Caco-2 (cell line): ENCODE measurements around the gene TMEM89. TPM values are rescaled to one million over a fixed set of nuclear protein-coding genes. Genes with fewer than 3 reads are reported as not detected.

Experiments
- BruUV-seq: library from RNA; stranded (reverse); fragments of 400-500 nt; replicated peaks from 2 replicates; lab custom pipeline; 2021; lab: Mats Ljungman, UMichigan
- CTCF ChIA-PET: fragments of 300-600 bp; sonication (Branson Sonifier 250); formaldehyde crosslinking; loops from one replicate; lab custom pipeline; 2022; ENCODE audit warnings: antibody characterized with exemption; lab: Charles Lee
- POLR2A ChIA-PET: fragments of 300-600 bp; sonication (Branson Sonifier 250); formaldehyde crosslinking; loops from one replicate; lab custom pipeline; 2022; ENCODE audit warnings: antibody characterized with exemption; lab: Charles Lee
- DNase-seq, 2 experiments: peaks; one replicate each; pipeline versions ENCODE4 v3.0.0 to v3.0.0-alpha.2; 2020 to 2022
- H3K27me3 ChIP-seq: replicated peaks from 2 replicates; pipeline ENCODE4 v1.6.0; 2011; ENCODE audit warnings: low read length; ENCODE audit not compliant: control insufficient read depth, insufficient read depth
- H3K36me3 ChIP-seq: 2 replicates; pipeline ENCODE4 v1.5.1; 2011; ENCODE audit warnings: low read length; ENCODE audit not compliant: control insufficient read depth, insufficient read depth
- H3K4me1 ChIP-seq: fragments of 250-450 bp; sonication (Bioruptor Pico); 2 replicates; pipeline ENCODE4 v1.5.1; 2020; ENCODE audit warnings: mild to moderate bottlenecking
- H3K4me3 ChIP-seq: 2 replicates; pipeline ENCODE4 v1.5.1; 2011; ENCODE audit warnings: low read depth, mild to moderate bottlenecking, control low read depth, low read length
- H3K9me3 ChIP-seq: fragments of 250-450 bp; sonication (Bioruptor Pico); 2 replicates; pipeline ENCODE4 v1.5.1; 2020; ENCODE audit warnings: mild to moderate bottlenecking, moderate library complexity
- H3K27ac Mint-ChIP-seq: one replicate; pipeline ENCODE4 v1.8.0; 2022; ENCODE audit warnings: mixed read lengths; ENCODE audit not compliant: unreplicated experiment
- H3K27me3 Mint-ChIP-seq: one replicate; pipeline ENCODE4 v1.8.0; 2022; ENCODE audit warnings: mixed read lengths; ENCODE audit not compliant: insufficient read depth, unreplicated experiment
- H3K36me3 Mint-ChIP-seq: one replicate; pipeline ENCODE4 v1.8.0; 2022; ENCODE audit warnings: mild to moderate bottlenecking, mixed read lengths; ENCODE audit not compliant: insufficient read depth, unreplicated experiment
- H3K4me1 Mint-ChIP-seq: one replicate; pipeline ENCODE4 v1.8.0; 2022; ENCODE audit warnings: low read depth, mixed read lengths; ENCODE audit not compliant: unreplicated experiment
- H3K4me3 Mint-ChIP-seq: one replicate; pipeline ENCODE4 v1.8.0; 2022; ENCODE audit warnings: mild to moderate bottlenecking, moderate library complexity, mixed read lengths; ENCODE audit not compliant: unreplicated experiment
- H3K9me3 Mint-ChIP-seq: one replicate; pipeline ENCODE4 v1.8.0; 2022; ENCODE audit warnings: mixed read lengths; ENCODE audit not compliant: unreplicated experiment
- CTCF ChIP-seq, 2 experiments: fragments of 200-600 bp in 1 of 2; IDR thresholded peaks; 1 replicate in 1 of 2; 2 replicates in 1 of 2; pipeline versions ENCODE4 v1.5.1 to v1.8.0; 2011 to 2022; ENCODE audit warnings: antibody characterized with exemption in 1 of 2, control low read depth in 1 of 2, inconsistent platforms in 1 of 2, low read depth in 1 of 2, low read length in 1 of 2, mild to moderate bottlenecking in 1 of 2, moderate library complexity in 1 of 2; ENCODE audit not compliant: insufficient read depth in 1 of 2, severe bottlenecking in 1 of 2, unreplicated experiment in 1 of 2
- intact Hi-C: fragments of 100-400 bp; cut with micrococcal nuclease; formaldehyde crosslinking; loops from one replicate; pipeline ENCODE4 v1.10.0; 2022; ENCODE audit not compliant: unreplicated experiment
- microRNA-seq: library from miRNA; unstranded; fragments of <30 nt; microRNA quantifications from one replicate; pipeline ENCODE4 v1.2.0, GENCODE V29; 2022
- total RNA-seq: library from RNA; stranded (reverse); gene quantifications from 2 replicates; pipeline ENCODE4 v1.2.3, GENCODE V29; 2022

The TMEM89 gene
- total RNA-seq, 1 experiment from 2014 or later, result not detected

- no peak for DNase-seq
- Histone ChIP-seq H3K4me1 (no peaks in the 10 kb centered on the region), H3K36me3 (no peaks in the 10 kb centered on the region), H3K4me3 (no peak overlapping the region), H3K9me3 (no peaks in the 10 kb centered on the region), H3K27me3 (no peaks in the 10 kb centered on the region)
- no TSS peak for BruUV-seq
- H3K36me3 Mint-ChIP-seq, result no peaks in the 10 kb centered on the region
- H3K4me1 Mint-ChIP-seq, result no peaks in the 10 kb centered on the region
- no peak overlapping the region for H3K4me3 Mint-ChIP-seq
- H3K27ac Mint-ChIP-seq, result no peak overlapping the region
- no peaks in the 10 kb centered on the region for H3K9me3 Mint-ChIP-seq
- no peaks in the 10 kb centered on the region for H3K27me3 Mint-ChIP-seq
- intact Hi-C loops, result no loop called here
- POLR2A ChIA-PET, result no interaction called here
- no peak for TF ChIP-seq CTCF (IDR thresholded peaks at IDR 0.05; ENCODE audit: insufficient read depth in 1 of 2, low read depth in 1 of 2, low read length in 1 of 2, severe bottlenecking in 1 of 2, unreplicated experiment in 1 of 2)
- CTCF ChIA-PET, result no interaction called here
Measured at GRCh38 chr3:48572517-48572916, 49.1 kb downstream of the TMEM89 start.

- H3K9me3 ChIP-seq, result no peaks in the 10 kb centered on the region
- H3K4me1 ChIP-seq, result no peaks in the 10 kb centered on the region
- H3K4me1 Mint-ChIP-seq, result no peaks in the 10 kb centered on the region
- H3K36me3 ChIP-seq, result no peaks in the 10 kb centered on the region
- CTCF ChIA-PET, result no interaction called here
- BruUV-seq, result no TSS peak
- no peaks in the 10 kb centered on the region for H3K27me3 Mint-ChIP-seq
- no peak for DNase-seq
- intact Hi-C loops, result no loop called here
- H3K4me3 ChIP-seq, result no peak overlapping the region
- no peaks in the 10 kb centered on the region for H3K9me3 Mint-ChIP-seq
- POLR2A ChIA-PET, result no interaction called here
- no peaks in the 10 kb centered on the region for H3K27me3 ChIP-seq
- no peak overlapping the region for H3K4me3 Mint-ChIP-seq
- TF ChIP-seq CTCF (IDR thresholded peaks at IDR 0.05; ENCODE audit: insufficient read depth in 1 of 2, low read depth in 1 of 2, low read length in 1 of 2, severe bottlenecking in 1 of 2, unreplicated experiment in 1 of 2), result no peak
- H3K36me3 Mint-ChIP-seq, result no peaks in the 10 kb centered on the region
- no peak overlapping the region for H3K27ac Mint-ChIP-seq
Measured at GRCh38 chr3:48571938-48572337, 49.6 kb downstream of the TMEM89 start.

Small RNA genes lying within 50 kb of the gene (microRNA-seq; reads per million reads assigned to microRNA genes)
- not detected for gene MIR4793
- not detected for gene MIR711

Other genes starting within 250 kb of the TMEM89 start
- gene FBXW12, start 249.6 kb downstream of the TMEM89 start, total RNA-seq, result 1.7 and 2.3 TPM in 2 replicates
- 149 and 164 TPM in 2 replicates for gene PLXNB1, start 191.7 kb downstream of the TMEM89 start, total RNA-seq
- gene CCDC51, start 181.7 kb downstream of the TMEM89 start, total RNA-seq, result 48.9 and 59.5 TPM in 2 replicates
- gene TMA7, start 181.5 kb downstream of the TMEM89 start, total RNA-seq, result 205 and 227 TPM in 2 replicates
- 14.4 and 15.9 TPM in 2 replicates for gene ATRIP, start 175.0 kb downstream of the TMEM89 start, total RNA-seq
- 213 and 226 TPM in 2 replicates for gene SHISA5, start 117.6 kb downstream of the TMEM89 start, total RNA-seq
- 11.2 and 14.4 TPM in 2 replicates for gene PFKFB4, start 65.0 kb downstream of the TMEM89 start, total RNA-seq
- gene UCN2, start 58.0 kb downstream of the TMEM89 start, total RNA-seq, result 0.54 TPM in 1 of 2 replicates, not detected in the other
- 4.7 and 5.2 TPM in 2 replicates for gene COL7A1, start 26.4 kb downstream of the TMEM89 start, total RNA-seq
- 278 and 283 TPM in 2 replicates for gene UQCRC1, start 12.1 kb downstream of the TMEM89 start, total RNA-seq
- 54.7 and 59.4 TPM in 2 replicates for gene SLC26A6, start 13.7 kb upstream of the TMEM89 start, total RNA-seq
- 35.4 and 39.0 TPM in 2 replicates for gene CELSR3, start 41.1 kb upstream of the TMEM89 start, total RNA-seq
- gene NCKIPSD, start 64.1 kb upstream of the TMEM89 start, total RNA-seq, result 30.1 and 30.2 TPM in 2 replicates
- 91.7 and 100 TPM in 2 replicates for gene IP6K2, start 95.5 kb upstream of the TMEM89 start, total RNA-seq
- gene PRKAR2A, start 226.1 kb upstream of the TMEM89 start, total RNA-seq, result 56.3 and 67.3 TPM in 2 replicates